Neuron (in vitro differentiated cells): ENCODE measurements around the gene CHPF2.
A peak's percentile ranks its signal among the peaks of the same experiment; 100 is the strongest.

ENCODE experiments used
- H2AFZ ChIP-seq: one replicate; pipeline ENCODE4 v1.6.1; 2013; ENCODE audit warnings: low read depth, mild to moderate bottlenecking, inconsistent platforms, low read length, moderate library complexity
- H3K27me3 ChIP-seq: one replicate; pipeline ENCODE4 v1.6.1; 2013; ENCODE audit warnings: low read length; ENCODE audit not compliant: insufficient read depth
- H3K36me3 ChIP-seq: one replicate; pipeline ENCODE4 v1.6.1; 2013; ENCODE audit warnings: low read length; ENCODE audit not compliant: insufficient read depth
- H3K4me1 ChIP-seq: one replicate; pipeline ENCODE4 v1.6.1; 2013; ENCODE audit warnings: low read length; ENCODE audit not compliant: insufficient read depth
- H3K4me3 ChIP-seq: 2 replicates; pipeline ENCODE4 v1.5.1; 2013; ENCODE audit warnings: mild to moderate bottlenecking, low read length, moderate library complexity
- H3K9me3 ChIP-seq: one replicate; pipeline ENCODE4 v1.6.1; 2013; ENCODE audit warnings: low read length

The CHPF2 gene

DNA sequence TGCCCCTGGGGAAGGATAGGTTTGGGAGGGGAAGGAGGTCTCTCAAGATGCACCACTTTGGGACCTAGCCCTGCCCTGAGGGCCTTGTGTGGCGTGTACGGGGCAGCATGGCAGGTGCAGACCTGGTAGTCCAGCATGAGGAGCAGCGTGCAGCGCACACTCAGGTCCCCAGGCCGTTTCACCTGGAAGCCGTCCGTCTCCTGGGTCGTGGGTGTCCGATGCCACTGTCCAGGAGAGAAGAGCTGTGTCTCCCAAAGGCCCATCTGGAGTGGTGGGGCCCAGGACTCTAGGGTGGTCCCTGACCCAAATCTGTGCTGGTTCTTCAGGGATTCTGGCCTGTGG lies 9.4 kb downstream of the CHPF2 start:
- Histone ChIP-seq H3K27me3 (no peaks in the 10 kb centered on the region), H3K36me3 (peaks cover 56% of the 10 kb centered on the region), H3K9me3 (no peaks in the 10 kb centered on the region), H2AFZ (no peak overlapping the region), H3K4me3 (no peak overlapping the region), H3K4me1 (peaks cover 32% of the 10 kb centered on the region)

DNA sequence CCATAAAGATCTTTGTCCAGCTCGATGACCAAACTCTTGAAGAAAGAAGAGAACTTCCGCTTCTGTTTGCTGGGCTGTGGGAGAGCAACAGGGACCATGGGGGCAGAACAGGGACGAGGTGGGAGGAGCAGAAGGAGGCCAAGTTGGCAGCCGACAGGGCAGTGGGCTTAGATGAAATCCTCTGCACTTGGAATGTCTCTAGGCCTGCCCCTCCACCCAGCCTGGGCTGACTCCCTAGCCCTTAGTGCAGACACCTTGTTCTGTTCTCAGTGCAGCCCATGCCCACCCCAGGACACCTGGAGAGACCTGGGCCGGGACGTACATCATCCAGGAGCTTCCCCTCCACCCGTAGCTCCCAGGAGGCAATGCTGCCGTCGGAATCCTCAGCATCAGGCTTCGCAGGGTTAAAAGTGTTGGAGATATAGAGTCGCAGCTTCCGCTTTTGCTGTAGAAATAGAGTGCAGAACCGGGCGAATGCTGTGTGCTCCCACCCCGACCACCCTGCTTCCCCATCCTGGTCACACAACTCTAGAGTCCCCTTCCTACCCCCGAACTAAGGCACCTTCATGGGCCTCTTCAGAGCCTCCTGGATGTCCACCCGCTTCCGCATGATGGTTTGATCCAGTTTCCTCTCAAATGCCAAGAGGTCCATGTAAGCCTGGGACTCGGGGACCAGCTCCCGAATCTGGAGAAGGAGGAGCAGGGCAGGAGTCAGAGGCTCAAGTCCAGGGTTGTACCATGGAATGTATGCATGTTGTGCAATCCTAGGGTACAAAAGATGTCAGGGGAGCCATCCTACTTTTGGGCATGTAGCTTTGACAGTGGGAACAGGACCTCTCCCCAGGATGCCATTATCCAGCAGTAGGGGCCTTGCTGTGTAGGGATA lies 10.1 kb downstream of the CHPF2 start:
- Histone ChIP-seq H3K9me3 (no peaks in the 10 kb centered on the region), H3K27me3 (no peaks in the 10 kb centered on the region), H3K36me3 (peaks cover 49% of the 10 kb centered on the region), H2AFZ (no peak overlapping the region), H3K4me1 (peaks cover 39% of the 10 kb centered on the region), H3K4me3 (no peak overlapping the region)

DNA sequence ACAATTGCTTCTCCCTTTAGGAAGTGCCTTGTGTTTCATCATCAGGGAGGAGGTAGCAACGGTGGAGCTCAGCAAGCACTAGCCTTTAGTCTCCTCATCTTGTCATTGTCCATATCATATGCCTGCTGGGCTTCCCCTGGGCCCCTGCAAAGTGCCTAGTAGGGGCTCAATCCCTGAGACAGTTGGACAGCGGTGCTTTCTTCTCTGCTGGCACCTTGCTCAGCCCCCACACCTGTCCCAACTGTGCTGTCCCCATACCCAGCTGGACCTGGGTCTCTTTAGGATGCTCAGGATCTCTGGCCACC lies 10.7 kb downstream of the CHPF2 start:
- H3K4me1 ChIP-seq = peaks cover 45% of the 10 kb centered on the region
- H3K4me3 ChIP-seq = no peak overlapping the region
- H3K27me3 ChIP-seq = no peaks in the 10 kb centered on the region
- peaks cover 43% of the 10 kb centered on the region for H3K36me3 ChIP-seq
- no peak overlapping the region for H2AFZ ChIP-seq
- H3K9me3 ChIP-seq = no peaks in the 10 kb centered on the region

DNA sequence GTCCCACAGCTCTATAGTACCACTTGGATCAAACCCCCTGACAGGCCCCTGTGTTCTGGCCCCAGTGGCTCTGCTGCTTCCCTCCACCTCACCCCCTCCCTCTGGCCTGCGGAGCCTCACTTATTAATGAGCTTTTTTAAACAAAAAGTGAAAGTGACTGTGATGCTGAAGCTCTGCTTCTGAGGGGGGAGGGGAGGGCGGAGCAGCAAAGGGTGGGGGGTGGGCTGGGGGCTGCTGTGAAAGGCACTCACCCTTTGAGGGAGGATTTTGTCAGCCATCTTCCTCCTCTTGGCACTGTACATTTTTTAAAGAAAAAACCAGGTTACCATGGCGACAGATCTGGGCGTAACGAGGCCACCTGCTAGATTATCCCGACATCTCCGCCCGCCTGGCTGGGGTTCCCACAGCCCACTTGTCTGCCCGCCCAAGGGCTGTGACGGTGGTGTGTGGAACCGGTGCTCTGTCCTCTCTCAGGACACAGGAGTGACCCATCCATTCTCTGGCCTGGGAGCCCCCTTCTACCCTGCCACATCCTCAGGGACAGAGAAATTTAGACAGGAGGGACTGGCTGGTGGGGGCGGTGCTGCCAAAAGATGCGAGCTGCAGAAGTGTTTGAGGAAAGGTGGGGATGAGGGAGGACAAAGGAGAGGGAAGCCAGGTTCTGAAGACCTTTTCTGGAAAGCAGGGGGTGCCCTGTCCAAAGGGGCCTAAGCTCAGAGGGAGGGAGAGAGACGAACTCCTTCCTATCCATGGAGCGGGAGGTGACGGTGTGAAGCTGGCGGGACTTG lies 11.3 kb downstream of the CHPF2 start:
- no peaks in the 10 kb centered on the region for H3K9me3 ChIP-seq
- peaks cover 39% of the 10 kb centered on the region for H3K36me3 ChIP-seq

DNA sequence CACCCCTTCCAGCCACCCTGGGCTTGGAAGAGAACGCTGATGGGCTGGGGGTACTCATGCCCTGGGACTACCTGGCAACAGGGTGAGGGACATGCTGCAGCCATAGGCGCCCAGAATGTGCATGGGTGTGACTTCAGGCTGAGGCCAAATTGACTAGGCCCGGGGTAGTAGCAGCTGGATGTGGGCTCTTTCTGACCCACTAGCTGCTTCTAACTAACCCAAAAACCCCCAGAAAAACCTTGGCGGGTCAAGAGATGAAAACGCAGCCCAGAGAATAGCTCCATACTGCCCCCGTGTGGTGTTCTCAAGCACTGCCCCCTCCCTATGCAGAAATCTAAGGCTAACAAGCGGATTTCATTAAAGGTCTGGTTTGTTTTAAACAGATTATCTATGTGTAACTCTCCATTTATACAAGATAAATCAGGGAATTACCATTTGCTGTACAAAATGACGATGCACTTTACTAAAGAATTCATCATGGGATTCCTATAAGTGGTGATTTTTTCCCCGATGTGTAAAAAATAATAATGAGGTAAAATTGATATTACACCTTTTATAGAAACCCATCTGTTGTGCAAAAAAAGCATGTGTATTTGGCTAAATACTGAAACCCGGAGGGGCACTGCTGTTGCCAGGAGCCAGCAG lies 12.0 kb downstream of the CHPF2 start:
- Histone ChIP-seq H3K9me3 (no peaks in the 10 kb centered on the region), H3K4me1 (peaks cover 49% of the 10 kb centered on the region), H3K4me3 (no peak overlapping the region), H3K27me3 (no peaks in the 10 kb centered on the region), H3K36me3 (peaks cover 32% of the 10 kb centered on the region), H2AFZ (no peak overlapping the region)

More for the DNA sequence above, 11.3 kb downstream of the CHPF2 start:
- Histone ChIP-seq H2AFZ (no peak overlapping the region), H3K27me3 (no peaks in the 10 kb centered on the region), H3K4me1 (peaks cover 45% of the 10 kb centered on the region), H3K4me3 (no peak overlapping the region)

DNA sequence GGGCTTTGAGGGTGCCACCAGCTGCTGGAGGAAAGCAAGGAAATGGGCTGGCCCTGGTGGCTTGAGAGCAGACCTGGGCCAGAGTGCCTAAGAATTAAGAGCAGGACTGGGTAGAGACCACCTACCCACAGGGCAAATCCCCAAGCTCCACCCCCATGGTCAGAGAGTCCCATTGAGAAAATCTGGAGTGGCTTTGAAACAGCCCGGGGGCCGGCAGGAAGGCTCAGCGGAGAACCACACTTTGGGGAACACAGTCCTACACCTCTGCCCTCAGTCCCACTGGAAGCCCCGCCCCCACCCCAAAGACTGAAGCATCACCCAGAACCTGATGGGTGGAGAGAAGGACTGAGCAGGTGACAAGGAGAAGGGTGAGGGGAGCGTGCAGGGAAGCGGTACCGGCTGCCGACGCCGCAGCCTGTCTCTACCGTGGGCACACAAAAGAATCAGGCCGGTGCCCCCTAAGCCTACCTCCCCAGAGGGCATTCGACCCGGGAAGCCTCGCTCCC lies 12.6 kb downstream of the CHPF2 start:
- peaks cover 54% of the 10 kb centered on the region for H3K4me1 ChIP-seq
- peaks cover 26% of the 10 kb centered on the region for H3K36me3 ChIP-seq
- no peak overlapping the region for H3K4me3 ChIP-seq
- H2AFZ ChIP-seq = no peak overlapping the region
- no peaks in the 10 kb centered on the region for H3K27me3 ChIP-seq
- no peaks in the 10 kb centered on the region for H3K9me3 ChIP-seq

DNA sequence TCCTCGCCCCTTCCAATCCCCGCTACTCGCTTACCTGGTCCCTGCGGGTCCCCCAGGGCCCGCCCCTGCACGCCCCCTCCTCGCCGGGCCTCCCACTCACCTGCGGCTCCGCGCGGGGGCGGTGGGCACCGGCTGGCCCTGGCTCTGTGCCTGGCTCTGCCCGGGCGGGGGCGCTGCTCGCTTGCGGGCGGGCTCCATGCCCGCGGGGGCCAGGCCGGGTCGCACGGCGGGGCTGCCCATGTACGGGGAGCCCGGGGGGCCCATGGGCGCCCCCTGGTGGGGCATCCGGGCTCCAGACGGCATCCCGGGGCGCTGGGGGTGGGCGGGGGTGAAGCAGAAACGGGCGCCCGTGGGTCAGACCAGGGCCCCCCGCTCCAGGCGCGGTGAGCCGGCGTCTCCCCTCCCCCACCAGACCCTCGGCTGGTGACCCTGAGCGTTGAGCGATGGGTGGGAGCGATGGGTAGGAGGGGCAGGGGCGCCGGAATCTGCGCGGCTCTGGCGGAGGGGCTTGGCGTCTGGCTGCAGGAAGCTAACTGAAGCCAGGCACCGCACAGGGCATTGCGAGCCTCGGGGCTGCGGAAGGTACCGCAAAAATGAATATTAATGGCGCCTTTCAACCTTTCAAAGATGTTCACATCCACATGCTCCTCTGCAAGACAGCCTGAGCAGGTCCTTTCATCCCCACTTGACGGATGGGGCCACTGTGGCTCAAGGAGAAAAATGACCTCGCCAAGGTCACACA lies 13.2 kb downstream of the CHPF2 start:
- H3K4me1 ChIP-seq = peaks cover 61% of the 10 kb centered on the region
- no peaks in the 10 kb centered on the region for H3K9me3 ChIP-seq
- peaks cover 21% of the 10 kb centered on the region for H3K36me3 ChIP-seq
- no peak overlapping the region for H2AFZ ChIP-seq
- no peak overlapping the region for H3K4me3 ChIP-seq
- H3K27me3 ChIP-seq = no peaks in the 10 kb centered on the region

DNA sequence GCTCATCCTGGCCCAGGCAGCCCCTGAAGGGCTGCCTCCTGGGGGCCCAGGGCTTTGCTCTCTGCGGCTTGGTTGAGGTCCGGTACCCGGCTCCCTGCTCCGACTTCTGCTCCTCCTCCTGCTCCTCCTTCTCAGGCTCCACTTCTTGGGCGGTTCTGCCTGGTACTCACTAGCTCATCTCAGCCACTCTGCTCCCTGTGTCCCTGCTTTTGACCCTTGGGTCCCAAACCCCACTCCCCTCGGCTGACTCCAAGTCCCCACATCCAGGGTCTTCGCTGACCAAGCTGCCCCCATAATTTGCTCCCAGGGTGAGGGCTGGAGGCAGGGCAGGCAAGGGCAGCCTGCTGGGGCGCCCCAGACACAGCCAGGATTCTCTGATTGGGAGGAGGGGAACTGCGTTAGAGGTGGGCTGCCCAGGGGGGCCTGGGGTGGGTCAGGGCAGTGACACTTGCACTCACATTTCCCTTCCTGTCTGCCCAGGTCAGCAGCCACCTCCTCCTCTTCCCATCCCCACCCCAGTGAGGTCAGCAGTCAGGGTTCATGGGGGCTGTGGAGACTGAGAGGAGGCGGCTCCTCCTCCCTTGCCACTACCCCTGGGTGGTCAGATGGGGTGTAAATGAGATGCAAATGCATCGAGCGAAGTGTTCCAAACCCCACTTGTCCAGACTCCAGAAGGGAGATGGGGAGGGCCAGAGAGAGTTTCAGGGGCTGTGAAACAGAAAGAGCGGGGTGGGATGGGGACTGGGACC lies 14.0 kb downstream of the CHPF2 start:
- Histone ChIP-seq H3K4me3 (peak overlapping the region; percentile 8), H3K36me3 (peaks cover 14% of the 10 kb centered on the region), H2AFZ (no peak overlapping the region), H3K9me3 (no peaks in the 10 kb centered on the region), H3K4me1 (peaks cover 68% of the 10 kb centered on the region), H3K27me3 (no peaks in the 10 kb centered on the region)

DNA sequence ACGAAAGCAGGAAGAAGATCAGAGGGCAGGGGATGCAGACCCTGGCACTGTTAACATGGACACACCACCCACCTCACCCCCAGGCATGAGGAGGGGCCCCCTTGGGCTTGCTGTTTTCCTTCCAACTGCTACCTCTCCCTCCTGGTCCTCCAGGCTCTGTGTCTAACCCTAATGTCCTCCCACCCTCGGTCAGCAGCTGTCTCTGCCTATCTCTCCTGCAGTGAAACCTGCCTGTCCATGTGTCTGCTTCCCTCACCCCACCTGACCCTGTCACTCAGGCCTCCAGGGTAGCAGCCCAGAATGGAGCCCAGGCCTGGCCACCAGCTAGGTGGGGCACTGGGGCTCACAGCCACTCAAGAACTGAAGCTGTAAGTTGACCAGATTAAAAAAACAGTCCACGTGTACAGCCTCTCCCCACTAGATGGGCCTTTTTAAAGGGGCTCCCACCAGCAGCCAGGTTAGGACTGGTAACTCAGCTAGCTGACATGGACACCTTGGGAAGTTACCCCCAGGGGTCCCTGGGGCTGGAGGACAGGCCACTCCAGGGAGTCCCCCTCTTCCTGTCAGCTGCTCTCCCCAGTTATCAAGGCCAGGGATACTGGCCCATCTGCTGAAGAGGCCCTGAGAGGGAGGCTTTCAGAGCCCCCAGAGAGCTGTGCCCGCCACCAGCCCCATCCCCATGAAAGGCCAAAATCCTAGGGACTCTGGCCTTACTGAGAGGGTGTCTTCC lies 14.7 kb downstream of the CHPF2 start:
- no peaks in the 10 kb centered on the region for H3K27me3 ChIP-seq
- H3K4me1 ChIP-seq = peaks cover 68% of the 10 kb centered on the region

DNA sequence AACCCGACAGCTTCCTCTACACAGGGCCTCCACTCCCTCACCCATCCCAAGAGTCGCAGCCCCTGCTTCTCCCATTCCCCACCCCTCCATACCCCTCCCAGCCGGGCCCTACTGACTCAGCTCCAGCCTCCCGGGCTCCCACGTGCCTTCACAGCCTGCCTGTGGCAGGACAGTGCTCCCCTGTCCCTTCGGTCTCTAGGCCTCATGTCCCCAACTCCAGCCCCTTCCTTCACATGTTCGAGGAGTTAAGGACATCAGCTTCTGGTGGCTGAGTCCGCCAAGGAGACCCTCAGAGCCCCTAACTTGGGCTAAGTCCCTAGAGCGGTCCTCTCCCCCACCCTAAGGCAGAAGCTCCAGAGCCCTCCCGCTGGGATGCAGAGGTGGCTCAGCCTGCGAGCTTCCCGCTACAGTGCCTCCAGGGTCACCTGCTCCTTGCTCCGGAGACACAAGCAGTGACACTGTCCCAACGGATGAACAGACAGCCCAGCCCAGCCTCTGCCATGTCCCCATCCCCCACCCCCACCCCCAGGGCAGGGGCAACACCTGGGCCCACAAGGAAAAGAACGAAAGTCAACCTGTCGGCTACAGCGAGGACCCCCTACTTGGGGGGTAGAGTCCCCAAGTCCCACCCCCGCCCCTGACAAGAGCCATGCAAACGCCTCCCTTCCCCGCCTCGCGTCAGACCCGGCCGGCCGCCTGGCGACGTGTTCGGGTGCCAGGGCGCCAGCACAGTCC lies 15.5 kb downstream of the CHPF2 start:
- Histone ChIP-seq H3K27me3 (no peaks in the 10 kb centered on the region), H3K4me1 (peaks cover 67% of the 10 kb centered on the region), H2AFZ (no peak overlapping the region), H3K4me3 (peak overlapping the region; percentile 74), H3K9me3 (no peaks in the 10 kb centered on the region), H3K36me3 (peaks cover 2% of the 10 kb centered on the region)

More for the DNA sequence above, 14.7 kb downstream of the CHPF2 start:
- Histone ChIP-seq H3K9me3 (no peaks in the 10 kb centered on the region), H3K4me3 (peak overlapping the region; percentile 74), H3K36me3 (peaks cover 6% of the 10 kb centered on the region), H2AFZ (no peak overlapping the region)

DNA sequence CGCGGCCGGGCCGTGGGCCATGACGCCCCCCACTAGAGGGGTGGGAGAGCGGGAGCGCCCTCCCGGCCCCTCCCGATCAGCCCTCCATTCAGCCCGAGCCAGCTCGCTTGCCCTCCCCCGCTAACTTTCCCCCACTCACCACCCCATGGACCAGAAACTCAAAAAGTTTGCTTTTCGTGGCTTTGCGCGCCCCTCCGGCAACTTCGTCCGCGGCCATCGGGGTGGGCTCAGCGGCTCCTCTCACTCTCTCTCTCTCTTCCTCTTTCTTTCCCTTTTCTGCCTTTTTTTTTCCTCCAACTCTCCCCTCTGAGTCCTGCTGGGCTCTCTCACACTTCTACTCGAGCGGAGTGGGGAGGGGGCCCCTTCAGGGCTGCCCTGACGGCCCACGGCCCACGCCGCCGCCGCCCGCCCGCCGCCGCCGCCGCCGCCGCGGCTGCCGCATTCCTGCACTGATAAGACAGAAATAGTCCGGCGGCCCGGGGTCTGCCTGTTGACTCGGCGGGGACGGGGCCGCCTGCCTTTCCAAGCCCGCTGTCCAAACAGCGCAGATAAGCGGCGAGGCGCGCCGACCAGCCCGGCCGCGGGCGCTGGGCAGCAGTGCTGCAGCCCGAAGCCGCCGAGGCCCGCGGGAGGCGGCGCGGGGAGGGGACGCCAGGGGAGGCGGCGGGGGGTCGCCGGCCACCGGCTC lies 16.2 kb downstream of the CHPF2 start, which contains the start of gene SMARCD3:
SMARCD3 (minus strand) TSS at position 349 of the 688 bp plus-strand sequence; CDS start at position 217, 132 bp downstream.
- H3K4me3 ChIP-seq = peak within 1 kb of the TSS; percentile 74
- H3K36me3 ChIP-seq = no peaks in the 10 kb centered on the region
- peaks cover 67% of the 10 kb centered on the region for H3K4me1 ChIP-seq
- H3K9me3 ChIP-seq = no peaks in the 10 kb centered on the region
- no peaks in the 10 kb centered on the region for H3K27me3 ChIP-seq
- peak within 1 kb of the TSS; percentile 69 for H2AFZ ChIP-seq
